GM13976 (cell line): ENCODE results near the gene CENPH.
"Not testable (repeated sequence)": the region's sequence is repeated elsewhere in the genome, so short reads cannot be mapped to it uniquely, and the experiment has no call there.

Source experiments
- DNase-seq: peaks from one replicate; pipeline ENCODE4 v3.0.0; 2012; ENCODE audit warnings: low spot score
- CTCF ChIP-seq: IDR thresholded peaks from 2 replicates; pipeline ENCODE4 v1.5.1; 2012; ENCODE audit warnings: borderline replicate concordance, mild to moderate bottlenecking; ENCODE audit not compliant: insufficient read depth; ENCODE audit errors: extremely low read depth, missing control alignments, control extremely low read depth
- in situ Hi-C: fragments of 300-500 bp; cut with MboI; formaldehyde crosslinking; loops from one replicate; pipeline ENCODE4 v1.12.0; 2022; ENCODE audit warnings: low sequenced_read_pairs, mixed read lengths, inconsistent platforms; ENCODE audit not compliant: unreplicated experiment

Gene CENPH

GRCh38 chr5:69234457-69235268 is 45.3 kb downstream of the CENPH start, which contains the start of gene CDK7:
TSS of gene CDK7 (plus strand) at chr5:69234886. CDS start at chr5:69234976, 90 bp downstream.
- no peak for TF ChIP-seq CTCF
- DNase-seq: peak; percentile 95
- in situ Hi-C loops: no loop called here

GRCh38 chr5:69236733-69237132 is 47.4 kb downstream of the CENPH start:
- DNase-seq, in situ Hi-C loops: not testable (repeated sequence)

GRCh38 chr5:69237877-69238276 is 48.5 kb downstream of the CENPH start:
- TF ChIP-seq CTCF: no peak
- no peak for DNase-seq
- in situ Hi-C loops: no loop called here

GRCh38 chr5:69238760-69239251 is 49.4 kb downstream of the CENPH start:
- in situ Hi-C loops: no loop called here
- TF ChIP-seq CTCF: no peak
- no peak for DNase-seq

GRCh38 chr5:69242215-69242927 is 53.0 kb downstream of the CENPH start:
- in situ Hi-C loops: no loop called here
- no peak for DNase-seq
- no peak for TF ChIP-seq CTCF

GRCh38 chr5:69245031-69245430 is 55.6 kb downstream of the CENPH start:
- in situ Hi-C loops: no loop called here
- no peak for DNase-seq
- TF ChIP-seq CTCF: no peak

- no peak for TF ChIP-seq CTCF
- no peak for DNase-seq
- in situ Hi-C loops: no loop called here
These were observed 58.6 kb downstream of the CENPH start for GRCh38 chr5:69248019-69248418.
